Fibroblast of skin of scalp (primary cell): ENCODE measurements around the gene HSD17B4. TPM values are rescaled to one million over a fixed set of nuclear protein-coding genes. Genes with fewer than 3 reads are reported as not detected.
"Not testable (repeated sequence)": the region's sequence is repeated elsewhere in the genome, so short reads cannot be mapped to it uniquely, and the experiment has no call there.

Experiments used
- DNase-seq: peaks from one replicate; pipeline ENCODE4 v3.0.0-alpha.2; 2013
- polyA plus RNA-seq, 2 experiments: library from polyadenylated mRNA; unstranded; fragments of 120-200 nt; gene quantifications; one replicate each; pipeline ENCODE4 v1.2.1, GENCODE V29; 2013; ENCODE audit not compliant: insufficient read length in 2 of 2

HSD17B4 gene, protein sequence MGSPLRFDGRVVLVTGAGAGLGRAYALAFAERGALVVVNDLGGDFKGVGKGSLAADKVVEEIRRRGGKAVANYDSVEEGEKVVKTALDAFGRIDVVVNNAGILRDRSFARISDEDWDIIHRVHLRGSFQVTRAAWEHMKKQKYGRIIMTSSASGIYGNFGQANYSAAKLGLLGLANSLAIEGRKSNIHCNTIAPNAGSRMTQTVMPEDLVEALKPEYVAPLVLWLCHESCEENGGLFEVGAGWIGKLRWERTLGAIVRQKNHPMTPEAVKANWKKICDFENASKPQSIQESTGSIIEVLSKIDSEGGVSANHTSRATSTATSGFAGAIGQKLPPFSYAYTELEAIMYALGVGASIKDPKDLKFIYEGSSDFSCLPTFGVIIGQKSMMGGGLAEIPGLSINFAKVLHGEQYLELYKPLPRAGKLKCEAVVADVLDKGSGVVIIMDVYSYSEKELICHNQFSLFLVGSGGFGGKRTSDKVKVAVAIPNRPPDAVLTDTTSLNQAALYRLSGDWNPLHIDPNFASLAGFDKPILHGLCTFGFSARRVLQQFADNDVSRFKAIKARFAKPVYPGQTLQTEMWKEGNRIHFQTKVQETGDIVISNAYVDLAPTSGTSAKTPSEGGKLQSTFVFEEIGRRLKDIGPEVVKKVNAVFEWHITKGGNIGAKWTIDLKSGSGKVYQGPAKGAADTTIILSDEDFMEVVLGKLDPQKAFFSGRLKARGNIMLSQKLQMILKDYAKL
- 86.6 TPM for polyA plus RNA-seq (2013, experiment 1 of 2; ENCODE audit: insufficient read length)
- 94.2 TPM for polyA plus RNA-seq (2013, experiment 2 of 2; ENCODE audit: insufficient read length)

DNA sequence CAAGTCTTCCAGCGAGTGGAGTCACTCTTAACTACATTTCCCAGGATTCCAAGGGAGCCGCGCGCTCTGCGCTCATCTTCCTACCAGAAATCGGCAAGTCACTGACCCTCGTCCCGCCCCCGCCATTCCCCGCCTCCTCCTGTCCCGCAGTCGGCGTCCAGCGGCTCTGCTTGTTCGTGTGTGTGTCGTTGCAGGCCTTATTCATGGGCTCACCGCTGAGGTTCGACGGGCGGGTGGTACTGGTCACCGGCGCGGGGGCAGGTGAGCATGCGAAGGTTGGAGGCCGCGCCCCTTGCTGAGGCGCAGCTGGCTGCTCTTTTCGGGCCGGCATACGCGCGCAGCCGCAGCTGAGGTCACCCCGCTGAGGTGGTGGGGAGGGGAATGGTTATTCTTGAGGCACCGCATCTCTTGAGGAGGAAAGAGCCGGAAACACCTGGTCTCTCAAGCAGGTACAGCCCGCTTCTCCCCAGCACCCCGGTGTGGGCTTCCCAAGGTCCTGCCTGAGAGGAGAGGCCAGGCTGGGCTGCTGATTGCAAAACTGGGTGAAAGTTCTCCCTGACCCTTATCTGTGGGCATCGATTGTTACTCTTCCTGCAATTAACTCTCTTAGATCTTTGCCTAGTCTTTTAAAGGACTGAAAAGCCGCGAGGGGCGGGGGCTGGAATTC lies at the start of gene HSD17B4:
Gene HSD17B4 (plus strand): TSS at position 125 of the 667 bp plus-strand sequence. CDS start 79 bp downstream, at position 204.
- peak; percentile 84 for DNase-seq

DNA sequence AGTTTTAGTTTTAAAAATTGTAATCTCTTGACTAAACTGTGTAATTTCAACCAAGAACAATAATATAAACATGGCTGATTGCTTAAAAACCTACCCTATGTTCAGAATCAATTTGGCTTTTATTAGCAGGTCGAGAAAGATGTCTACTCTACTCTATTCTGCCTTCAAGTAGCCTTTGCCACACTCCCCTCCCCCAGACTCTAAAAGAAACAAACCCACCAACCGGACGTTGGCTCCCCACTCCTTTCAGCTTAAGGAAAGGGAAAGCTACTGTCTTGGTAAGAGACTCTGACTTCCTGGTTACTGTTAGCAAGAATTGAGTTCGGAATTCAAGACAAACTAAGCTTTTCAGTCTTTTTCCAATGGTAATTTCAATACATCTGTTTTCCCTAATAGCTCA lies 49.7 kb upstream of the HSD17B4 start:
- no peak for DNase-seq

DNA sequence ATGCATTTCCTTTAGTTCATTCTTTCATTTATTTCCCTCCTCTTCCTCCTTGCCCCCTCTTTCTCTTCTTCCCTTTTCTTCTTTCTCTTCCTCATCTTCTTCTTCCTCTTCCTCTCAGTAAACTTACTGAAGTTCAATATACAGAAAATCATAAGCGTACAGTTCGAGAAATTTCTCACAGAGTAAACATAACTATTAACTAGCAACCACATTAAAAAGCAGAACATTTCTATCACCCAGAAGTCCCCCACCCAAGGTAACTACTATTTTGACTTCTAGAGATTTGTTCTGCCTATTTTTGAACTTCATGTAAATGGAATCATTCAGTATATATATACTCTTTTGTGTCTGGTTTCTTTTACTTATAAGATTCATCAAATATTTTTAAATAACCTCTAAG lies 48.3 kb upstream of the HSD17B4 start:
- DNase-seq: no peak

DNA sequence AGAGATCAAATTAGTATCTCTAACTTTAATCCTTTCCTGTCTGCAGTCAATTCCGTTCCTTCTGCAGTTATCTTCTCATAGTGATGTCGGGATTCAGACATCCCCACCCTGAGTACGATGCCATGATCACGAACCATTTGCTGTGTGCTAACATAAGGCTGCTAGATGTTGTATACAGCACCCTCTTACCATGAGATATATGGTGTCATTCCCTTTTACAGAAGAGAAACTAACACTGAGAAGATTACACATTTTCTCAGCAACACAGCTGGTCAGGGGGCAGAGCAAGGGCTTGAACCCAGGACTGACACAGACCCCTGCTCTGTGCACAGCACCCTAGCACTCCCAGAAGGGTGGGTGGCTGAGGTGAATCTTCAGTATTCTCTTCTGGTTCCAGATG lies 46.9 kb upstream of the HSD17B4 start:
- DNase-seq: no peak

DNA sequence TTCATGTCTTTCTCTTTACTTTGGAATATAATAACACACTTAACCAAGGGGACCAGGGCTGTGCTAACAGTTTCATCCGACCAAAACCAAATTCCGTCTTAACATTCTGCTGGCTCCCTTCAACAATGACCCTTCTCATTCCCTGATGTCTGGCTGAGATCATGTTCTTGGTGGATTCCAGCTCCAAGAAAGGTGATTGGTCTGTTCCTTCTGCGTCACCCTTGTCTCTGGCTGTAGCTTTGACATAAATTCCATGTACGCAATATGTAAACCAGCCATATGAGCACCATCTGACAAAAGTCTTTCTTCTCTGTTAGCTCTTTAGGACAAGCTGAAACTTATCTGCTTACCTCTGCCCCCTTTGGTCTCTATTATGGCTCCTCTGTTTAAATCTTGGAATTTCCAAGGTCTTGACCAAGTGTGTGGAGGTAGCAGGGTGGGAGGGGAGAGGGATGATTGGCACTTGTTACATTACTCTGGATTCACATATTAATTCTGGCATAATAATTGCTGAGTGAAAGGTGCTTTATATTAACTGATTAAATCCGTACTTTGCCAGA lies 45.7 kb upstream of the HSD17B4 start:
- DNase-seq: no peak

DNA sequence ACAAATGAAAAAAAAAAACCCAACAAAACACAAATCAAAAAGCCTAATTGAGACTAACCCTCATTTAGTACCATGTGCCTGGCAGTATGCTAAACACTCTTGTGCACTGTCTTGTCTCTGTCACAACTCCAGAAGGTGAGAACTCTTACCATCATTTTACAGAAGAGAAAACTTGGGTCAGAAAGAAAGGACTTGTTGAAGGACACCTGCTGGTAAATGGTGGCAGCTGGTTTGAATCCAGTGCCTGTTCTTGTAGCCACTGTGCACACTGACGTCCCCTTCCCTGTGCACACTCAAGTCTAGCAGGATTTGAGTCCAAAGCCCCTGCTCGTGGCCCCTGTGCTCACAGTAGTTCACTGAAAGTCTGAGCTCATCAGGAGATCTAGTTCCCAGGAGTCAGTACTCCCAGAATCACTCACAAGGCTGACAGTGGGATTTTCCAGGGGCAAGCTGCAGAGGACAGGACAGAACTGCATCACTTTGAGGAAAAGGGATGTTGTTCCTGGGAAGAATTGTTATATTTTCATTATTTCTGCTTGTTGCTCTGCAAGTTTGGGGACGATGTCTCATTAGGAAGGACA lies 43.0 kb upstream of the HSD17B4 start:
- DNase-seq: no peak

DNA sequence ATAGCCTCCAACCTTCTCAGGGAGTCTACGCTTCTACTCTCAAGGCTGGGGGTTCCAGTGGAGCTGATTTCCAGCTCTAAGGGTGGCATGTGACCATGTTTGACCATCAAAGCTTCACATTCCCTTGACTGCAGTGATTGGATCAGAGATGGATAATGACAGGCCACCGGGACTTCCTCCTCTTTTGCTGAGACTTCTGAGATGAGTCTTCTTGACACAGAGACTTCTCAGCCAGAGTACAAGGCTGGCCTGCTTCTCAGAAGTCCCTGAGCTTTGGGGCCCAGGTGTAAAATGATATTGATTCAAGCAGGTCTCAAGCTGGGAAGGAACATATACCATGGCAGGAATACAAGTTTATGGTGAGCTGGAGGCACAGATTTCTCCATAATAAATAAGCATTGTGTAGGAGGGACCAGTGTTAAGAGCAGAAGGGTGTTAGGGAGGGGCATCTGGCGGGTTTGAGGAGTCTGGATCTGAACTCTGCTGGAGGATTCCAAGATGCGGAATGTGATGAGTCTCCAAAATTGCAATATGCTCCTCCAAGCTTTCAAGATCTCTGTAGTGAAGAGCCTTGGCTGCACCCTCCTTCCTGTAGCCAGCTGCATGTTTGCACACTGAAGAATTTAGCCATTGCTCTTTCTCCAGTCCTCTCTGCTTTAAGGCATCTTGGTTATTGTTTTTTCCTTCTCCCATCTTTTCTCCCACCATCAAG lies 41.7 kb upstream of the HSD17B4 start:
- DNase-seq: peak; percentile 32

DNA sequence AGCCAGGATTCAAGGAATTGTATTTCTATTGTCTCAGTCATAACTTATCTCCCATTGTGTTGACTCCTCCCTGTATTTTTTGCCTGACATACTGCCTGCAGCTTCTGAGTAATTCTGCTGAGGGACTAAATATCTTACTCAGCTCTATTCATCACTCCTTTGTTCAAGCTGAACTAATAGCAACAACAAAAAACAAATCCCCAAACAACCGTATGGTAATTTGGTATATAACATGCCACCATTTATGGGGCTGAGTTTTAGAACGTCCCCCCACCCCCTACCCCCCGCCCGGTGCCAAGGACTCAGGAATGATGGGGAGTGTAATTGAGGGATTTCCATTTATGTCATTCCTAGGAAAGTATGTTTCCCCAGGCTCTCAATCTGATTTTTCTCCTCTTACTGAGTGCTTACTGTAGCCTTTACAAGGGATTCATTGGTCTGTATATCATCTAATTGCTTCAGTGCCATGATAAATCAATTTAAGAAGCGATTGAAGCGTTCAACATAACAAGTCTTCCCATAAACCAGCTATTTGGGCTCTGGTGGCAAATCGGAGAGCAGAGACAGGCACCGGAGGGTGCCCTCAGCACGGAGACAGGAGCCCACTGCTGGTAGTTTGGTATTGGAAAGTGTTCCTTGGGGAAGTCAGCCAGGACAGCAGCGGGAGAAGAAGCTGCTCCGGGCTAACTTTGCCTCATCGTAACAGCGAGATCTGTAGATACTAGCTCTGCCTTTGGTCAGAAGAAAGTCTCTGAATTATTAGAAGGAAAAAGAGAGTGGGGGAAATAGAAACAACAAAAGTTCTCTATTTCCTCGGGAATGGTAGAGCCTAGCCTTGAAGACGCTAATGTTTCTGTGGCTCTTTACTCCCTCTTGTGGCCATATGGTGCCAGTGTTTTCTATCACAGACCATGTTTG lies 40.7 kb upstream of the HSD17B4 start:
- DNase-seq: peak; percentile 75

DNA sequence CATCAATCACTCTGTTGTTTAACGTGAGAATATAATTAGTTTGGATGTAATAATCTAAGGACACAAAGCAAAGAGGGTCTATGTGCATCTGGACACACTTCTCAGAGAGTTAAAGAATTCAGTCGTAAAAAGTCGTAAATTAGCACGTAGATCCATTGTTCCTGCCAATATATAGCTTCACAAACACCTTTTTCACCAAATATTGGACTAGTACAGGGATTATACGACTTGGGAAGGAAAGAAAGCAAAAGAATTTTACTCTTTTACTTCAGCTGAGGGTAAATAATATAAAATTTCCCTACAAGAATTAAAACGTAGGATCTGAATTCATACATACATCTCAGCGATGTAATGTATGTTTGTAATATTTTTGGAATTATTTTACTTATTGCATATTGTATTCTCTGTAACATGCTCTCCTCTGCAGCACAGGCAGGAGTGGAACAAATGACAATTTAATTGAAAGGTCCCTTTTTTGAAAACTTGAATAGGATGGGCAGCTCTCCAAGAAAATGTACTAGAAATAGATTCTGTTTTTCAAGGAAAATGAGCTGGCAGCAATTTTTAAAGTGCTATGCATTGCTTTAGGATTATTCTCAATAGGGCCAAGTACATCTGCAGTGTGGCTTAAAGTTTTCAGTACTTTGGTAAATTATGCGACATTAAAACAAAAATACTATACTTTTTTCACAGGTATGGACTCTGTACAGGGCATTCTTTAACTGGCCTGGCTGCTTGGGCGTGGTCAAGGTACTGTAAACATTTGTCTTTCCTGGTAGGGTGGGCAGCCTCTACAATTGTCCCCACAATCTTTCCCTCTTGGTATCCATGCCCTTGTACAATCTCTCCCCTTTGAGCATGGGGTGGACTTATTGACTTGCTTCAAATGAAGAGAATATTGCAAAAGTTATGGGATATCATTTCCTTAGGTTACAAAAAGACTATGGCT lies 39.7 kb upstream of the HSD17B4 start:
- DNase-seq: no peak

DNA sequence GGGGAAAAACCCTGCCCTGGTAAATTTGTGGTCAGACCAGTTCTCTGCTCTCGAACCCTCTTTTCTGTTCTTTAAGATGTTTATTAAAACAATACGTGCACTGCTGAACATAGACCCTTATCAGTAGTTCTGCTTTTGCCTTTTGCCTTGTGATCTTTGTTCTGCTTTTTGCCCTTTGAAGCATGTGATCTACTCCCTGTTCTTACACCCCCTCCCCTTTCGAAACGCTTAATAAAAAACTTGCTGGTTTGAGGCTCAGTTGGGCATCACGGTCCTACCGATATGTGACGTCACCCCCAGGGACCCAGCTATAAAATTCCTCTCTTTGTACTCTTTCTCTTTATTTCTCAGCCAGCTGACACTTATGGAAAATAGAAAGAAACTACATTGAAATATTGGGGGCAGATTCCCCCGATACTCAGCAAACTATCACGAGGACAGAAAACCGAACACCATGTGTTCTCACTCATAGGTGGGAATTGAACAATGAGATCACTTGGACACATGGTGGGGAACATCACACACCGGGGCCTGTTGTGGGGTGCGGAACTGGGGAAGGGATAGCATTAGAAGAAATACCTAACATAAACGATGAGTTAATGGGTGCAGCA lies 38.1 kb upstream of the HSD17B4 start:
- not testable (repeated sequence) for DNase-seq

DNA sequence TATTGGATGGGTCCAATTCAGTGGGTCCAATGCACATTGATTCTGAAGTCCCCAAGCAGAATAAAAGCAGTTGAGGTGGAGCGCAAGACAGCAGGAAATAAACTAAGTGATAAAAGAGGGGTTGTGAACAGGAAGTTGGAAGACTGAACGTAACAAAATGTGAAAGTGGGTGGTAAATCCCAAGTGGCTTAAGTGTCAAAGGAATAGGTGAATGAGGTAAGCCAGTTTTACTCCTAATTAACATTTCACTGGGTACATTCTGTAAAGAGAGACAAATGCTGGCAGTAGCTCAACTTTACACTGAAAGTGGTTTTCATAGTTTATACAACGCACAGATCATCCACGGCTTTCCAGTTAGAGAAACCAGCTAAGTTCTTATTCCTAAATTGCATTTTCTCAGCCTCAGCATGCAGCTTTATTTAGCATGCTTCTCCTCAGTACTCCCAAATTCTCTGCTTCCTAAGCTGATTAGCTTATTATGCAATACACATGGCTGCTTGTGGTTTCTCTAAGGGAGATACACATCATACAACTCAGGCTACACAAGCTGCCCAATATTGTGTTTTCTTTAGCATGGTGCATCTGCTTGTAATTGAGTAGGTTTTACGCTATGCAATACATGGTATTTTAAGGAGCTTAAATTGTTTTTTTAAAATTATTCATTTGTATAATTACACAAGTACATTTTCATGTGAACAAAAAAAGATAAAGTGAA lies 34.2 kb upstream of the HSD17B4 start:
- peak; percentile 85 for DNase-seq

DNA sequence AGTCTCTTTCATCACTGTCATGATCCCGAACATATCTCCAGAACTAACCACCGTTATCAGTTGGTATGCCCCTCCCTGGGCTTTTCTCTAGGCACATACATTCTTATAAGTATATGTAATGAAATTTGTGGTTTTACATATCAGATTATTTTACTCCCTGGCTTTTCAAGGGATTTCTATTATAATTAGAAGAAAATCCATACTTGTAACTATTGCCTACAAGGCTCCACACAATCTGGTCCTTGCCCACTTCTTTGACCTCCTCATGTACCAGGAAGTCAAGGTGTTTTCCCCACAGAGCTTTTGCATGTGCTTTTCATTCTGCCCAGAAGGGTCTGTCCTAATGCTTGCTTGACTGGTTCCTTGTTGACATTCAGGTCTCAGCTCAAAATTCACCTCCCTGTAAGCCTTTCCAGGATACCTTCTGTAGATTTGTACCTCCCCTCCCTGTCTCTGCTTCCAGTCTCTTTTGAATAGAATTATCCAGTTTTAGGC lies 33.6 kb upstream of the HSD17B4 start:
- no peak for DNase-seq

DNA sequence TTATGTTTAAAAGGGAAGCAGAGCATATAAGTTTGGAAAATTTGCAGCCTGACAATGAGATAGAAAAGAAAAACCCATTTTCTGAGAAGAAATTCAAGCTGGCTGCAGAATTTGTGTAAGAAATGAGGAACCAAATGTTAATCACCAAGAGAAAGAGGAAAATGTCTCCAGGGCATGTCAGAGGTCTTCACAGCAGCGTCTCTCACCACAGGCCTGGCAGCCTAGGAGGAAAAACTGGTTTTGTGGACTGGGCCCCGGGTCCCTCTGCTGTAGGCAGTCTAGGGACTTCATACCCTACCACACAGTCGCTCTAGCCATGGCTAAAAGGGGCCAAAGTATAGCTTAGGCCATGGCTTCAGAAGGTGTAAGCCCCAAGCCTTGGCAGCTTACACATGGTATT lies 32.1 kb upstream of the HSD17B4 start:
- no peak for DNase-seq

DNA sequence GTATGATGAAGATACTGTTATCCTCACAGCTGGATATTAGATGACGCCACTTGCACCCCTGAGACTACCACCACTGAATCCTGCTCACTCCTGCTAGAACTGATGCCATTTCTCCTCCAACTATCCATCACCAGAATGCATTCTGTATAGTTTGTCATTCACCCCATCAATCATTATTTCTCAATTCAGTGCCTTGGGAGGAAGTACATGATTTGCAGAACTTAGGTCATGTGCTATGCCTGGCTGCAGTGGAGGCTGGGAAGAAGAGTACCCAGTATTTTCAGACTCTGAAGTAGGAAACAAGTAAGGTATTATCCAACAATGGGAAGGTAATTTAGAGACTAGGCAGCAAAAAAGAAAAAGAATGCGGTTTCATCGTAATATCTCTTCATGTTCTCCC lies 26.2 kb upstream of the HSD17B4 start:
- no peak for DNase-seq

DNA sequence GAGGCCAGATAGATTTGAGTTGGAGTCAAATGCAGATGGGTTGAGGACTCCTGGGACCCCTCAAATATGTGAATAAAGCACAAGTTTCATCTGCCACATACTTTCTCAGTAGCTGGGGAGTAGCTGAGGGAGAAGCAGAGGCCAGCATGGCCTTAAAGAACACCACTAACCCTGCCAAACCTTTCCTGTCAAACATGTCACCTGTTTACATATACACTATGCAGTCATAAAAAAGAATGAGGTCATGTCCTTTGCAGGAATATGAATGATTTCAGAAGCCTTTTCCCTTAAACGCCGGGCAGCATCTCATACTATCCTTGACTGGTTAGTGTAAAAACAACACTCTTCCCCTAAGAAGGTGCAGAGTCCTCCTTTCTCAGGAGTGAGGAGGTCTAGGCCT lies 25.2 kb upstream of the HSD17B4 start:
- DNase-seq: no peak

DNA sequence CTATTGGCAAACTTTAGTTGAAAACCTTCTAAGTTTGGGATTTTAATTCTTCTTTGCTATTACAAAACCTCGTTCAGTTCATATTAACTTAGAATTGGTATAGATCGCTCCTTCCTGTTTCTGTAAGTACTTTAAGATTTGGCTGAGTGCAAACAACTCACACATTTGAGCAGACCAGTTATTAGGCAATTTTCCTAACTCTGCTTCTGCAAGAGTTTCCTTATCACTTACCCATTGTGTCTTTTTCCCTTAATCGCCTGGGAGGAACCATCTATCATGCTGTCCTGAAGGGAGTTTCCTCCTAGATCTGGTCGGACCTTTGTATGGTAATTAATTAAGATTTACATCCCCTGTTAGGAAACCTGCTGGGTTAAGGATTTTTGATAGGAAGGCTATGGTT lies 24.7 kb upstream of the HSD17B4 start:
- not testable (repeated sequence) for DNase-seq

DNA sequence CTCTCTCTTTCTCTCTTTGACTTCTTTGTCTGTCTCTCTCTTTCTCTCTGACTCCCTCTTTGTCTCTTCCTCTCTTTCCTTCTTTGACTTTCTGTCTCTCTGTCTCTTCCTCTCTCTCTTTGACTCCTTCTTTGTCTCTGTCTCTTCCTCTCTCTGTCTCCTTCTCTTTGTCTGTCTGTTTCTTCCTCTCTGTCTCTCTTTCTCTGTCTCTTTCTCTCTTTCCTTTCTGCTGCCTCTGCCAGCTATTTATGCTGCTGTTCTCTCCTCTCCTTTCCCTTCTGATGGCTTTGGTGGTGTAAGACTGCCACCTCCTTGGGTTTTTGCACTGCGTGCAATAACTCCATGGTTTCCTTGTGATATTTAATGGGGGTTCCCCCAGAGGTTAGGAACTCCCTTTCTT lies 24.1 kb upstream of the HSD17B4 start:
- DNase-seq: not testable (repeated sequence)

DNA sequence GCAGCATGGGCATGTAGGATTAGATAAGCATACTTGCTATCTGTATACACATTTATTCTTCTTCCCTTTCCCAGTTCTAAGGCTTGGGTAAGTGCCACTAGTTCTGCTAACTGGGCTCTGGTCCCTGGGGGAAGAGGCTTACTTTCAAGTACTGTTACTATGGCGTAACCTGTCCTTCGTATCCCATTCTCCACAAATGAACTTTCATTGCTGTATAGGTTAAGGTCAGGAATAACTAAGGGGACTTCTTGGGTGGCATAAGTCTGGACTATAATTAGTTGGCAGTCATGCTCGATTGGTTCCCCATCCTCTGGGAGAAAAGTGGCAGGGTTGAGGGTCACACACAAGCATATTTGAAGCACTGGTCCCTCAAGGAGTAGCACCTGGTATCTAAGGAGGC lies 23.7 kb upstream of the HSD17B4 start:
- DNase-seq: not testable (repeated sequence)
